LNCaP clone FGC (cell line): ENCODE data around the gene PRPF31.

Experiments used
- DNase-seq: peaks from one replicate; pipeline ENCODE4 v3.0.0-alpha.2; 2011; ENCODE audit warnings: low read depth
- H3K4me3 ChIP-seq: 2 replicates; pipeline ENCODE4 v1.5.1; 2011; ENCODE audit warnings: mild to moderate bottlenecking, low read depth, low read length, control low read depth
- TF ChIP-seq, protein P1 (sequence below): IDR thresholded peaks from 2 replicates; pipeline ENCODE4 v1.5.1; 2012; ENCODE audit warnings: mild to moderate bottlenecking; ENCODE audit not compliant: control insufficient read depth, insufficient read depth; ENCODE audit errors: extremely low read depth

The PRPF31 gene

DNA sequence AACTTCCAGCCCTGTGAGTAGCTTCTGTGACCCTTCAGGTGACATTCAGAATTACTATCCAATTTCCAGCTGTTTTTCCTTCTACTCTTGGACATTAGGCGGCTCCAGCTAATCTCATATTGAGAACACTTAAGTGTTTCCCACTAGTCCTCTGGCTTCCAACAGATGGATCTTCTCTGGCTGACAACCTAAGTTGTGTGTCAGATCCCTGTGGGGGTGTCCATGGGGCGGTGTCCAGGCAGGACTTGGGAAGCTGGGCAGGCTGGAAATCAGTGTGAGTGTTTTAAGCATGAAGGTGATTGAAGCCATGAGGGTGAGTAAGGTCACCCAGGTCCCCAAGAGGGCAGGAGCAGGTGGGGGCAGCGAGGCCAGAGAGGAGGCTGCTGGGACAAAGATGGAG, 32.1 kb downstream of the PRPF31 start:
- no peak for DNase-seq
- no peak overlapping the region for H3K4me3 ChIP-seq
- TF ChIP-seq, protein P1, sequence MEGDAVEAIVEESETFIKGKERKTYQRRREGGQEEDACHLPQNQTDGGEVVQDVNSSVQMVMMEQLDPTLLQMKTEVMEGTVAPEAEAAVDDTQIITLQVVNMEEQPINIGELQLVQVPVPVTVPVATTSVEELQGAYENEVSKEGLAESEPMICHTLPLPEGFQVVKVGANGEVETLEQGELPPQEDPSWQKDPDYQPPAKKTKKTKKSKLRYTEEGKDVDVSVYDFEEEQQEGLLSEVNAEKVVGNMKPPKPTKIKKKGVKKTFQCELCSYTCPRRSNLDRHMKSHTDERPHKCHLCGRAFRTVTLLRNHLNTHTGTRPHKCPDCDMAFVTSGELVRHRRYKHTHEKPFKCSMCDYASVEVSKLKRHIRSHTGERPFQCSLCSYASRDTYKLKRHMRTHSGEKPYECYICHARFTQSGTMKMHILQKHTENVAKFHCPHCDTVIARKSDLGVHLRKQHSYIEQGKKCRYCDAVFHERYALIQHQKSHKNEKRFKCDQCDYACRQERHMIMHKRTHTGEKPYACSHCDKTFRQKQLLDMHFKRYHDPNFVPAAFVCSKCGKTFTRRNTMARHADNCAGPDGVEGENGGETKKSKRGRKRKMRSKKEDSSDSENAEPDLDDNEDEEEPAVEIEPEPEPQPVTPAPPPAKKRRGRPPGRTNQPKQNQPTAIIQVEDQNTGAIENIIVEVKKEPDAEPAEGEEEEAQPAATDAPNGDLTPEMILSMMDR, result no peak

DNA sequence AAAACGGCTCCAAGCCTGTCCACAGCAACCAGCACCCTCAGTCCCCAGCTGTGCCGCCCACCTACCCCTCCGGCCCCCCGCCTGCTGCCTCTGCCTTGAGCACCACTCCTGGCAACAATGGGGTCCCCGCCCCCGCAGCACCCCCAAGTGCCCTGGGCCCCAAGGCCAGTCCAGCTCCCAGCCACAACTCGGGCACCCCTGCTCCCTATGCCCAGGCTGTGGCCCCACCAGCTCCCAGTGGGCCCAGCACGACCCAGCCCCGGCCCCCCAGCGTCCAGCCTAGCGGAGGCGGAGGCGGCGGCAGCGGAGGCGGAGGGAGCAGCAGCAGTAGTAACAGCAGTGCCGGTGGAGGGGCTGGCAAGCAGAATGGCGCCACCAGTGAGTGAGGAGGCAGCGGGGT, 32.6 kb downstream of the PRPF31 start:
- TF ChIP-seq, protein P1, result no peak
- no peak for DNase-seq
- H3K4me3 ChIP-seq, result no peak overlapping the region

DNA sequence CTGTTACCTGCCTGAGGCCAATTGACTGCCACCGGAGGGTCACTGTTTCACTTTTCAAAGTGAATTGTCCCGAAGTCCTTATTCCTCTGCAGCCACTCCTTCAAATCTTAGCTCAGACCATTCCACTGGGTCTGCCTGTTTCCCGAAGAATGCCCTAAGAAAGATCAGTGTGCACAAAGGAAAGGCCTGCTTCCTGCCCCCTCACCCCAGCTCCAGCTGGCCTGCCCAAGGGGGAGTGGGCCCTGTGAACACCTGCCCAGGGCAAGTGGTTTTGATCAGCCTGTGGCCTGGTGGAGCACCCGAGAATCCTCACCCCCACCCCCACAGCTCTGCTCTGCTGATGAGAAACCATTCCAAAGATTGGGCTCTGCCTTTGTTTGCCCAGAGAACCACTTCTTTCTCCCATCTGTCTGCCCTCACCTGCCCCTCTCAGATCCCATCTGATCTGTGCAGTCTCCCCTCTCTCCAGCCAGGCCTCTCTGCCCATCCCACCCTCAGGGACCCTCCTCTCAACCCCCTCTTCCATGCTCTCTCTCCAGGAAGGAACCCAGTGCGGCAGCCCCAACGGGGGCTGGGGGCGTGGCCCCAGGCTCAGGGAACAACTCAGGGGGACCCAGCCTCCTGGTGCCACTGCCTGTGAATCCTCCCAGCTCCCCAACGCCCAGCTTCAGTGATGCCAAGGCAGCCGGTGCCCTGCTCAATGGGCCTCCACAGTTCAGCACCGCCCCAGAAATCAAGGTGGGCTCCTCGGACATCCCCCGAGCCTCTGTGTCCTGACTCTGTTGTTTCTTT, 33.7 kb downstream of the PRPF31 start:
- H3K4me3 ChIP-seq, result no peak overlapping the region
- DNase-seq, result no peak
- TF ChIP-seq, protein P1, result no peak

DNA sequence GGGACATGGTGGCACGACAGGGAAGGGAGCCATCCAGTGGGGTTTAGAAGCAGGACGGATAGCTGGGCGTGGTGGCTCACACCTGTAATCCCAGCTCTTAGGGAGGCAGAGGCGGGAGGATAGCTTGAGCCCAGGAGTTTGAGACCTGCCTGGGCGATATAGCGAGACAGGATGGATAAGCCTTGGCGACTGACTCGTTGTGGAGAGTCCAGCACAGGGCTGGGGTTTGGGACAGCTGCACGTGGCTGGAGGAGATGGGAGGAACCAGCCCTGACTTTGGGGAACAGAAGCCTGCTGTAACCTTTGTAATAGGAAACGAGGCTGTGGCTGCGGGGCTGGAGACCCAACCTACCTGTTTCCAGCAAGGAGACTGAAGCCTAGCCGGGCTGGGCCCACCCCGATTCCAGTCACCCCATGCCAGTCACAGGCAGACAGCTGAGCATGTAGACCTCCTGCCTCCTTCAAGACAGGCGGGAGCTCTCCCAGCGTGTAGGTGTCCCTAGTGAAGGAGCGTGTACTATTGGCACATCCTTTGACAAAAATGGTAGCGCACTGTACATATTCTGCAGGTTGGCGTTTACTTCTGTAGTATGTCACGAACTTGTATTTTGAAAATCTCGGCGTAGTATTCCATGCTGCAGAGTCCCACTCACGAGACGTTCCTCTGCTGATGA, 35.9 kb downstream of the PRPF31 start:
- TF ChIP-seq, protein P1, result no peak
- DNase-seq, result no peak
- H3K4me3 ChIP-seq, result no peak overlapping the region

DNA sequence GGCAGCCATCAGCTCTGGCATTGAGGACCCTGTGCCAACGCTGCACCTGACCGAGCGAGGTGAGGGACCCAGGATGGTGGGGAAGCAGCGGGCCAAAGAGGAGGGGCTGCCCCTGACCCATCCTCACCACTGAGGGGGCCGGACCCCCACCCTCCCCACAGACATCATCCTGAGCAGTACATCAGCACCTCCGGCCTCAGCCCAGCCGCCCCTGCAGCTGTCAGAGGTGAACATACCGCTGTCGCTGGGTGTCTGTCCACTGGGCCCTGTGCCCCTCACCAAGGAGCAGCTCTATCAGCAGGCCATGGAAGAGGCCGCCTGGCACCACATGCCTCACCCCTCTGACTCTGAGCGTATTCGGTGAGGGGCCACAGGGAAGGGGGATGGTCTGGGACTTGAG, 36.7 kb downstream of the PRPF31 start:
- no peak for DNase-seq
- TF ChIP-seq, protein P1, result no peak

DNA sequence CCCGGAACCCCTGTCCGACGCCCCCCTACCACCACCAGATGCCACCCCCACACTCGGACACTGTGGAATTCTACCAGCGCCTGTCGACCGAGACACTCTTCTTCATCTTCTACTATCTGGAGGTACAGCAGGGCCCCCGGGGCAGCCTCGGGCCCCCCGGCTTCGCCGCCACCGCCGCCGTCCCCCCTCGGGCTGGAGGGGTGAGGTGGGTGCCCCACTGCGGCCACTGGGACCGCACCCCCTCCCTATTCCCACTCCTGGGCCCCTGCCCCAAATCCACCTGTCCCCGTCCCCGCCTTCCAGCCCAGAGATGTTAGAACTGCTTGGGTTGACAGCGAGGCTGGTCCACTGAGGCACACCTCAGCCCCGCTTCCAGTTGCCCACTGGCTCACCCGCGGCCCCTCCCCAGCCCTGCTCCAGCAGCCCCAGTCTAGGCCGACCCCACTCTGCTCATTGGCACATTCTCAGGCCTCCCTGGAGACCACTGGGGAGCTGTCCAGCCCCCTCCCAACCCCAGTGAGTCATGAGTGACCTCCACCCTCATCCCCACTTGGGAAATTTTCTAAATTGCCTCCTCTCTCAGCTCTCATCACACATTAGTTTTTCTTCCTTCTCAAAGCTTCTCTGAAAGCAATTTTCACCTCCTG, 37.4 kb downstream of the PRPF31 start:
- H3K4me3 ChIP-seq, result no peak overlapping the region
- no peak for DNase-seq
- TF ChIP-seq, protein P1, result no peak

More for the DNA sequence above, 36.7 kb downstream of the PRPF31 start:
- no peak overlapping the region for H3K4me3 ChIP-seq
